IMR-90 (cell line): ENCODE results near the gene SETDB1.

Experiments
- BHLHE40 ChIP-seq: fragments of 150-350 bp; IDR thresholded peaks from 2 replicates; pipeline ENCODE4 v1.6.1; 2016; ENCODE audit warnings: mild to moderate bottlenecking, low read depth, low read length
- CEBPB ChIP-seq: IDR thresholded peaks from 2 replicates; pipeline ENCODE4 v1.6.1; 2012; ENCODE audit warnings: low read depth, low read length, improper control_type of control experiment
- FOS ChIP-seq: fragments of 150-350 bp; IDR thresholded peaks from 2 replicates; pipeline ENCODE4 v1.6.1; 2016; ENCODE audit warnings: low read depth, low read length
- MAFK ChIP-seq: IDR thresholded peaks from 2 replicates; pipeline ENCODE4 v1.6.1; 2012; ENCODE audit warnings: low read depth, low read length, improper control_type of control experiment
- MXI1 ChIP-seq: IDR thresholded peaks from 2 replicates; pipeline ENCODE4 v1.6.1; 2012; ENCODE audit warnings: low read depth, mild to moderate bottlenecking, low read length, moderate library complexity, borderline replicate concordance
- NFE2L2 ChIP-seq: fragments of 150-350 bp; IDR thresholded peaks from 2 replicates; pipeline ENCODE4 v1.6.1; 2016; ENCODE audit warnings: low read depth, mild to moderate bottlenecking, low read length
- POLR2A ChIP-seq: IDR thresholded peaks from 2 replicates; pipeline ENCODE4 v1.6.1; 2012; ENCODE audit warnings: mild to moderate bottlenecking, low read depth, low read length
- RAD21 ChIP-seq: IDR thresholded peaks from 2 replicates; pipeline ENCODE4 v1.6.1; 2012; ENCODE audit warnings: low read length, improper control_type of control experiment
- RCOR1 ChIP-seq: IDR thresholded peaks from 2 replicates; pipeline ENCODE4 v1.6.1; 2012; ENCODE audit warnings: mild to moderate bottlenecking, low read length, improper control_type of control experiment; ENCODE audit not compliant: insufficient replicate concordance
- RFX5 ChIP-seq: IDR thresholded peaks from 2 replicates; pipeline ENCODE4 v1.8.0; 2012; ENCODE audit warnings: low read depth, mild to moderate bottlenecking, low read length, moderate library complexity
- SMC3 ChIP-seq: fragments of 150-350 bp; IDR thresholded peaks from 2 replicates; pipeline ENCODE4 v1.6.1; 2016; ENCODE audit warnings: low read depth, mild to moderate bottlenecking, antibody characterized with exemption, low read length, moderate library complexity
- TF ChIP-seq, protein P1 (sequence below): conservative IDR thresholded peaks from 2 replicates; pipeline ENCODE4 v1.5.1; 2012; ENCODE audit warnings: mild to moderate bottlenecking, low read depth, low read length, improper control_type of control experiment
- TF ChIP-seq, protein P2 (sequence below): fragments of 150-350 bp; IDR thresholded peaks from 2 replicates; pipeline ENCODE4 v1.6.1; 2016; ENCODE audit warnings: low read depth, mild to moderate bottlenecking, low read length, moderate library complexity, borderline replicate concordance
- TF ChIP-seq, protein P3 (sequence below): fragments of 150-350 bp; IDR thresholded peaks from 2 replicates; pipeline ENCODE4 v1.6.1; 2017; ENCODE audit warnings: mild to moderate bottlenecking, antibody characterized with exemption, low read length, low read depth

GRCh38 chr1:151006327-151007052 is 80.3 kb downstream of the SETDB1 start, which contains the start of gene MINDY1:
- peak; percentile 76 for TF ChIP-seq RAD21
- TF ChIP-seq, protein P1, sequence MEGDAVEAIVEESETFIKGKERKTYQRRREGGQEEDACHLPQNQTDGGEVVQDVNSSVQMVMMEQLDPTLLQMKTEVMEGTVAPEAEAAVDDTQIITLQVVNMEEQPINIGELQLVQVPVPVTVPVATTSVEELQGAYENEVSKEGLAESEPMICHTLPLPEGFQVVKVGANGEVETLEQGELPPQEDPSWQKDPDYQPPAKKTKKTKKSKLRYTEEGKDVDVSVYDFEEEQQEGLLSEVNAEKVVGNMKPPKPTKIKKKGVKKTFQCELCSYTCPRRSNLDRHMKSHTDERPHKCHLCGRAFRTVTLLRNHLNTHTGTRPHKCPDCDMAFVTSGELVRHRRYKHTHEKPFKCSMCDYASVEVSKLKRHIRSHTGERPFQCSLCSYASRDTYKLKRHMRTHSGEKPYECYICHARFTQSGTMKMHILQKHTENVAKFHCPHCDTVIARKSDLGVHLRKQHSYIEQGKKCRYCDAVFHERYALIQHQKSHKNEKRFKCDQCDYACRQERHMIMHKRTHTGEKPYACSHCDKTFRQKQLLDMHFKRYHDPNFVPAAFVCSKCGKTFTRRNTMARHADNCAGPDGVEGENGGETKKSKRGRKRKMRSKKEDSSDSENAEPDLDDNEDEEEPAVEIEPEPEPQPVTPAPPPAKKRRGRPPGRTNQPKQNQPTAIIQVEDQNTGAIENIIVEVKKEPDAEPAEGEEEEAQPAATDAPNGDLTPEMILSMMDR, result peak; percentile 67
- peak; percentile 66; the same call in 1 of the 2 replicates for TF ChIP-seq POLR2A
- TF ChIP-seq NFE2L2, result no peak
- TF ChIP-seq MXI1, result no peak; the same call in 1 of the 2 replicates
- TF ChIP-seq CEBPB, result no peak
- TF ChIP-seq, protein P2, sequence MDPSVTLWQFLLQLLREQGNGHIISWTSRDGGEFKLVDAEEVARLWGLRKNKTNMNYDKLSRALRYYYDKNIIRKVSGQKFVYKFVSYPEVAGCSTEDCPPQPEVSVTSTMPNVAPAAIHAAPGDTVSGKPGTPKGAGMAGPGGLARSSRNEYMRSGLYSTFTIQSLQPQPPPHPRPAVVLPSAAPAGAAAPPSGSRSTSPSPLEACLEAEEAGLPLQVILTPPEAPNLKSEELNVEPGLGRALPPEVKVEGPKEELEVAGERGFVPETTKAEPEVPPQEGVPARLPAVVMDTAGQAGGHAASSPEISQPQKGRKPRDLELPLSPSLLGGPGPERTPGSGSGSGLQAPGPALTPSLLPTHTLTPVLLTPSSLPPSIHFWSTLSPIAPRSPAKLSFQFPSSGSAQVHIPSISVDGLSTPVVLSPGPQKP, result no peak
- 0 out of 2 replicates have a peak, but pooled peaks have one; percentile 1 for TF ChIP-seq MAFK
- no peak for TF ChIP-seq FOS
- no peak for TF ChIP-seq RFX5
- TF ChIP-seq SMC3, result peak; percentile 40
- TF ChIP-seq, protein P3, sequence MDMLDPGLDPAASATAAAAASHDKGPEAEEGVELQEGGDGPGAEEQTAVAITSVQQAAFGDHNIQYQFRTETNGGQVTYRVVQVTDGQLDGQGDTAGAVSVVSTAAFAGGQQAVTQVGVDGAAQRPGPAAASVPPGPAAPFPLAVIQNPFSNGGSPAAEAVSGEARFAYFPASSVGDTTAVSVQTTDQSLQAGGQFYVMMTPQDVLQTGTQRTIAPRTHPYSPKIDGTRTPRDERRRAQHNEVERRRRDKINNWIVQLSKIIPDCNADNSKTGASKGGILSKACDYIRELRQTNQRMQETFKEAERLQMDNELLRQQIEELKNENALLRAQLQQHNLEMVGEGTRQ, result no peak
- TF ChIP-seq BHLHE40, result no peak
- TF ChIP-seq RCOR1, result no peak
